NCI-H526 (cell line): ENCODE measurements around the gene RABGAP1L.
A peak's percentile ranks its signal among the peaks of the same experiment; 100 is the strongest.
"Not testable (repeated sequence)": the region's sequence is repeated elsewhere in the genome, so short reads cannot be mapped to it uniquely, and the experiment has no call there.

Experiments
- DNase-seq, 2 experiments: peaks; one replicate each; lab custom pipeline; 2025; lab: John Stamatoyannopoulos, UW

RABGAP1L gene

GRCh38 chr1:174874331-174875053 lies 715.2 kb downstream of the RABGAP1L start:
- DNase-seq: peak; percentile 83 to 93

GRCh38 chr1:174875306-174875705 lies 716.0 kb downstream of the RABGAP1L start:
- DNase-seq: peak; percentile 97 to 98

GRCh38 chr1:174877208-174877673 lies 717.9 kb downstream of the RABGAP1L start:
- peak; percentile 61 to 76 for DNase-seq

GRCh38 chr1:174880171-174880570 lies 720.9 kb downstream of the RABGAP1L start:
- no peak for DNase-seq

GRCh38 chr1:174883409-174883808 lies 724.1 kb downstream of the RABGAP1L start:
- DNase-seq: peak in 1 of 2 experiments; percentile 9

- no peak for DNase-seq
These were observed 724.7 kb downstream of the RABGAP1L start for GRCh38 chr1:174884038-174884437.

GRCh38 chr1:174884566-174884965 lies 725.2 kb downstream of the RABGAP1L start:
- no peak for DNase-seq

GRCh38 chr1:174890024-174890423 lies 730.7 kb downstream of the RABGAP1L start:
- no peak for DNase-seq

GRCh38 chr1:174892016-174892415 lies 732.7 kb downstream of the RABGAP1L start:
- no peak for DNase-seq

- DNase-seq: no peak
These were observed 734.9 kb downstream of the RABGAP1L start for GRCh38 chr1:174894117-174894762.

- not testable (repeated sequence) for DNase-seq
These were observed 736.3 kb downstream of the RABGAP1L start for GRCh38 chr1:174895610-174896009.

- DNase-seq: no peak
These were observed 738.9 kb downstream of the RABGAP1L start for GRCh38 chr1:174898102-174898797.

GRCh38 chr1:174900317-174900716 lies 741.0 kb downstream of the RABGAP1L start:
- DNase-seq: no peak

GRCh38 chr1:174902531-174903099 lies 743.3 kb downstream of the RABGAP1L start:
- DNase-seq: no peak

- no peak for DNase-seq
These were observed 752.3 kb downstream of the RABGAP1L start for GRCh38 chr1:174911606-174912005.

- DNase-seq: no peak
These were observed 752.9 kb downstream of the RABGAP1L start for GRCh38 chr1:174912264-174912663.

GRCh38 chr1:174913225-174913903 lies 754.0 kb downstream of the RABGAP1L start:
- no peak for DNase-seq

GRCh38 chr1:174914991-174915390 lies 755.7 kb downstream of the RABGAP1L start:
- DNase-seq: no peak

GRCh38 chr1:174916846-174917245 lies 757.5 kb downstream of the RABGAP1L start:
- DNase-seq: no peak

GRCh38 chr1:174920093-174920492 lies 760.8 kb downstream of the RABGAP1L start:
- DNase-seq: no peak

GRCh38 chr1:174922121-174922520 lies 762.8 kb downstream of the RABGAP1L start:
- DNase-seq: no peak

GRCh38 chr1:174923820-174924219 lies 764.5 kb downstream of the RABGAP1L start:
- DNase-seq: no peak
